Measurements from ENCODE around the gene ATP1A4. TPM values are rescaled to one million over a fixed set of nuclear protein-coding genes. Genes with fewer than 3 reads are reported as not detected.
A peak's percentile ranks its signal among the peaks of the same experiment; 100 is the strongest.
"Not testable (repeated sequence)": the region's sequence is repeated elsewhere in the genome, so short reads cannot be mapped to it uniquely, and the experiment has no call there.

Gene ATP1A4
- total RNA-seq, 1 experiment from 2014 or later: not detected

DNA sequence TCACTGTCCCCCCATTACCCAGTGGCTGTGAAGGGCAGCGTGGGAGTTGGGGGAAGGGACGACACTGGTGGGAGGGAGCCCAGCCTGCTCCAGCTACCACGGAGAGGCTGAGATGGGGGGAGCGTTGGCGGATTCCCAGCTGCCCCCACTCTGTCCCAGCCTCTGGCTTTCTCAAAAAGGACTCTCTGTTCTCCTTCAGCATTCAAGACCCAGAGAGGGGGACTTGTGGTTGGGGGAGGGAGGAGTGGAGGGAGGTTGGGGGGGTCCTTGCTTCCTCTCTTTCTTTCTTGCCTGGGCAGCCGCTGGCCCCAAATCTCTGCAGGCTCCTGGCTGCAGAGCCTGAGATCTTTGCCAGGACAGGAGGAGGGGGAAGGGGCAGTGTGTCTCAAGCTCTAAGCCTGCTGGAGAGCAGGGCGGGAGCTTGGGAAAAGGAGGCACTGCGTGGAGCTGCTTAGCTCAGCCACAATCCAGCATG, 33.7 kb upstream of the ATP1A4 start:
- Histone ChIP-seq H3K4me3 (no peak overlapping the region), H3K9me3 (no peaks in the 10 kb centered on the region), H3K36me3 (no peaks in the 10 kb centered on the region), H3K27me3 (no peaks in the 10 kb centered on the region)
- peak; percentile 73 for DNase-seq

DNA sequence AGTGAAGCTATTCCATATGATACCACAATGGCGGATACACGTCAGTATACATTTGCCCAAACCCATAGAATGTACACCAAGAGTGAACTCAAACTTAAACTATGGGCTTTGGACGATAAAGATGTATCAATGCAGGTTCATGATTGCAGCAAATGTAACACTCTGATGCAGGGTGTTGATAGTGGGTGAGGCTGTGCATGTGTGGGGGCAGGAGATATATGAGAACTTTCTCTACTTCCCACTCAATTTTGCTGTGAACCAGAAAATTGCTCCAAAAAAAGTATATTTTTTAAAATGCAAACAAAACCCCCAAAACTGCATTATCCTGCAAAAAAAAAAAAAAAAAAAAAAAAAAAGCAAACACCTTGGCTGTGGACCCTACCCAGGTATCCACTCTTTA, 32.5 kb upstream of the ATP1A4 start:
- H3K27me3 ChIP-seq: no peaks in the 10 kb centered on the region
- H3K4me3 ChIP-seq: no peak overlapping the region
- no peak for DNase-seq
- no peaks in the 10 kb centered on the region for H3K36me3 ChIP-seq
- no peaks in the 10 kb centered on the region for H3K9me3 ChIP-seq

DNA sequence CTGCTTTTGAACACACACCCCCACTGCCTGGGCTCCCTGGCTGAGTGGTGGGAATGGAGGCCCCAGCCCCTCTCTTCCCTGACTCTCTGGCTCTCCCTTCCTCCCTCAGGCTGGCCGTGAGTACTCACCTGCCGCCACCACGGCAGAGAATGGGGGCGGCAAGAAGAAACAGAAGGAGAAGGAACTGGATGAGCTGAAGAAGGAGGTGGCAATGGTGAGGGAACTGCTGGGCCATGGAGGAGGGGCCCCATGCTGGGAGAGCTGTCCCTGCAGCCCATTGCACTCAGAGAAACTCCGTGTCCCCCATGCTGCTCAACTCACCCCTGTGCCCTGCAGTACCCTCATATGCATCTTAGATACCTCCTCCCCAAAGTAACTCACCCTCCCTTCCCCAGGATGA, 30.6 kb upstream of the ATP1A4 start:
- Histone ChIP-seq H3K36me3 (no peaks in the 10 kb centered on the region), H3K27me3 (no peaks in the 10 kb centered on the region), H3K9me3 (no peaks in the 10 kb centered on the region), H3K4me3 (no peak overlapping the region)
- DNase-seq: no peak

DNA sequence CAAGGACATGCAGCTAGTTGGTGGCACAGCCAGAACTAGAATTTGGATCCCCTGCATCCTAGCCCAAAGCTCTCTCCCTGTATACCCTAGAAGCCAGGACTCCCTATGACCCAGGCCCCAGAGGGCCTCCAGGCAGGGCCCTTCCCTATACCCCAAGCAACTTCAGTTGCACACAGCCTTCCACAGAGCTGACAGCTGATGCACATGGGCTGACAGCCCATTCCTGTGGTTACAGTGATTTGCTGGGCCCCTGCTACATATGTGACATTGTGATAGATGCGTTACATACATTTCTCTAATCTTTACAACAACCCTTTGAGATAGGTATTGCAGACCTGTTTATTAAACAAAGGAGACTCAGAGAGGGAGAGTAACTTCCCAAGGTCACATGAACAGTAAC, 30.0 kb upstream of the ATP1A4 start:
- no peak for DNase-seq
- Histone ChIP-seq H3K9me3 (no peaks in the 10 kb centered on the region), H3K4me3 (no peak overlapping the region), H3K27me3 (no peaks in the 10 kb centered on the region), H3K36me3 (no peaks in the 10 kb centered on the region)

DNA sequence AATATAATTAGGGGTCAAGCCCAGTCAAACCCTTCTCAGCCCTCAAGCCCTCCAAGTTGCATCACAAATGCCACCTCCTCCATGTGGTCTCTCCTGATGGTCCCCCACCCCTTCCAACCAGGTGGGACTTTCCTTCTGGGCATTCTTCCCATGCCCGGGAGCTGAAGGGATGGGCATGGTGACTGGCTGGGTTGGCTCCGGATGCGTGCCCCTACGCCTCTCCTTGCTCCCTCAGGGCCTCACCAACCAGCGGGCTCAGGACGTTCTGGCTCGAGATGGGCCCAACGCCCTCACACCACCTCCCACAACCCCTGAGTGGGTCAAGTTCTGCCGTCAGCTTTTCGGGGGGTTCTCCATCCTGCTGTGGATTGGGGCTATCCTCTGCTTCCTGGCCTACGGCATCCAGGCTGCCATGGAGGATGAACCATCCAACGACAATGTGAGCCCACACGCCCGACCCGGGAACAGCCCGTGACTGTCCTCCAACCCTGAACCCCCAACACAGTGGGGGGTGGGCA, 28.4 kb upstream of the ATP1A4 start:
- H3K36me3 ChIP-seq: no peaks in the 10 kb centered on the region
- H3K4me3 ChIP-seq: no peak overlapping the region
- DNase-seq: no peak
- no peaks in the 10 kb centered on the region for H3K27me3 ChIP-seq
- H3K9me3 ChIP-seq: no peaks in the 10 kb centered on the region

DNA sequence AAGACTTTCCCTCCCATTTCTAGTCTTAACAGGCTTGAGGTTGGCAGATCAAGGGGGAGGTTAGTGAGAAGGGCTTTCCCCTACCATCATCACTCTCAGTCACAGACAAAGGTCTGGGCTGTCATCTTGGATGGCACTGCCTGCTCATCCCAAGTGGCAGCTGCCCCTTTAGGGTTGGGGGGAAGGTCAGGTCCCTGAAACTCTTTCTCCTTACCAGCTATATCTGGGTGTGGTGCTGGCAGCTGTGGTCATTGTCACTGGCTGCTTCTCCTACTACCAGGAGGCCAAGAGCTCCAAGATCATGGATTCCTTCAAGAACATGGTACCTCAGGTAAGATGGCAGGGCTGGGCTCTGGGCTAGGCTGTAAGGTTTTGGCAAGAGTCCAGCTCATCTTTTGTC, 27.7 kb upstream of the ATP1A4 start:
- DNase-seq: no peak
- no peaks in the 10 kb centered on the region for H3K27me3 ChIP-seq
- no peak overlapping the region for H3K4me3 ChIP-seq

DNA sequence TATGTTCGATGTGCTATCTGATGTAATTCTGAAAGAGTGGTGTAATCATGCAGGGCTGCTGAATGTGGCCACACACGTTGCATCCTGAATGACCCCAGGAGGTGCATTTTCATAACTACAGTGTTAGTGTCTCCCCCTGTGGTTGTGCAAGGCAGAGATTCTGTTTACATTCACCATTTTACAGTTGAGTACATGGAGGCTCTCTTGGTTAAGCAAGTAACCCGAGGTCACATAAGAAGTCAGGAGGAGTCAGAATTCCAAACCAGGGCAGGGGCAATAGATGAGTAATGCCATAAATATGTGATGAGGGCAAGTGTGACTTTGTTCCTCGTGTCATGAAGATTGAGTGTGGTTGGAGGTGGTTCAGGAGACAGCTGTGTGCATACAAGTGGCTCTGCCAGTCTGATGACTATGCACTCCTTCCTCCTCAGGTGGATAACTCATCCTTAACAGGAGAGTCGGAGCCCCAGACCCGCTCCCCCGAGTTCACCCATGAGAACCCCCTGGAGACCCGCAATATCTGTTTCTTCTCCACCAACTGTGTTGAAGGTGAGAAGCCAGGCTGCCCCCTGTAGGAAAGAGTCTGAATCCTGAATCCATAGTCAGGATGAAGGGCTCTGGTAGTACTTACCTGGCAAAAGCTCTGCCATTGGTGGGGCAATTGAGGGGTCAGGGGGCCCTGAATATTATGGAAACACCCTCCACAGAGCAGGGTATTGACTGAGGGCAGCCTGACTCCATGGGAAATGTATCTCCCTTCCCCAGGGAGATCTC, 26.5 kb upstream of the ATP1A4 start:
- Histone ChIP-seq H3K9me3 (no peaks in the 10 kb centered on the region), H3K36me3 (no peaks in the 10 kb centered on the region), H3K4me3 (no peak overlapping the region), H3K27me3 (no peaks in the 10 kb centered on the region)
- DNase-seq: peak; percentile 77

More for the DNA sequence above, 27.7 kb upstream of the ATP1A4 start:
- Histone ChIP-seq H3K36me3 (no peaks in the 10 kb centered on the region), H3K9me3 (no peaks in the 10 kb centered on the region)

DNA sequence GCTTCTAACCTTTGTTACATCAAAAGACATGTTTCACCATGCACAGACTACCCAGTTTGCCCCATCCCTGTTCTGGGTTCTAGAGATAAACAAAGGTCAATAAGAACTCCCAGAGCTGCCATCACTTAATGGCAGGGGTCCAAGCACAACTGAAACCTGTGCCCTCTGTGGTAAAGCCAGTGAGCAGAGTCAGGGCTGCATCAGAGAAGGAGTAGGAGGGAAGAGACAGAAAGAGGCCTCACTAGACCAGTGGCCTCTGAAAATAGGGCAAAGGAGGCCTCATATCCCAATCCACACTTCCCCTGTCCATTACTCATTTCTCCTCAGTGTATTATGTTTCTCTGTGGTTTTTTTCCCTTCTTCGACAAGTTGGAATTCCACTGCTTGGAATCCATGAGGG, 25.7 kb upstream of the ATP1A4 start:
- Histone ChIP-seq H3K4me3 (no peak overlapping the region), H3K36me3 (no peaks in the 10 kb centered on the region), H3K9me3 (no peaks in the 10 kb centered on the region), H3K27me3 (no peaks in the 10 kb centered on the region)
- no peak for DNase-seq

DNA sequence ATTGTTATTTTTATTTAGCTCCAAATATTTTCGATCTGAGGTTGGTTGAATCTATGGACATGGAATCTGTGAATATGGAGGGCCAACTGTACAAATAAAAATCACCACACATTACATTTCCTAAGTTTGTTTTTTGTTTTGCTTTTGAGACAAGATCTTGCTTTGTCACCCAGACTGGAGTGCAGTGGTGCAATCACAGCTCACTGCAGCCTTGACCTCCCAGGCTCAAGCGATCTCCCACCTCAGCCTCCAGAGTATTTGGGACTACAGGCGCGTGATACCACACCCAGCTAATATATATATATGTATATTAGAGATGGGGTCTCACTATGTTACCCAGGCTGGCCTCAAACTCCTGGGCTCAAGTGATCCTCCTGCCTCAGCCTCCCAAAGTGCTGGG, 25.1 kb upstream of the ATP1A4 start:
- not testable (repeated sequence) for H3K27me3 ChIP-seq, H3K9me3 ChIP-seq, H3K36me3 ChIP-seq, DNase-seq, H3K4me3 ChIP-seq

DNA sequence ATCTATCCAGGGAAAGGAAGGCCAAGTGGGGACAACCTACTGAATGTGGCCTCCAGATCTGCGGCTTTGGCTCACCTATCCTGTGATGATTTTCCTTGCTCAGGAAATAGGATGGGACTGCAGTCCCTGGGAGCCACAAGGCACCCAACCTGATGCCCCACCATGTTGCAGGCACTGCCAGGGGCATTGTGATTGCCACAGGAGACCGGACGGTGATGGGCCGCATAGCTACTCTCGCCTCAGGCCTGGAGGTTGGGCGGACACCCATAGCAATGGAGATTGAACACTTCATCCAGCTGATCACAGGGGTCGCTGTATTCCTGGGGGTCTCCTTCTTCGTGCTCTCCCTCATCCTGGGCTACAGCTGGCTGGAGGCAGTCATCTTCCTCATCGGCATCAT, 24.0 kb upstream of the ATP1A4 start:
- Histone ChIP-seq H3K4me3 (no peak overlapping the region), H3K36me3 (no peaks in the 10 kb centered on the region), H3K27me3 (no peaks in the 10 kb centered on the region), H3K9me3 (no peaks in the 10 kb centered on the region)
- no peak for DNase-seq

DNA sequence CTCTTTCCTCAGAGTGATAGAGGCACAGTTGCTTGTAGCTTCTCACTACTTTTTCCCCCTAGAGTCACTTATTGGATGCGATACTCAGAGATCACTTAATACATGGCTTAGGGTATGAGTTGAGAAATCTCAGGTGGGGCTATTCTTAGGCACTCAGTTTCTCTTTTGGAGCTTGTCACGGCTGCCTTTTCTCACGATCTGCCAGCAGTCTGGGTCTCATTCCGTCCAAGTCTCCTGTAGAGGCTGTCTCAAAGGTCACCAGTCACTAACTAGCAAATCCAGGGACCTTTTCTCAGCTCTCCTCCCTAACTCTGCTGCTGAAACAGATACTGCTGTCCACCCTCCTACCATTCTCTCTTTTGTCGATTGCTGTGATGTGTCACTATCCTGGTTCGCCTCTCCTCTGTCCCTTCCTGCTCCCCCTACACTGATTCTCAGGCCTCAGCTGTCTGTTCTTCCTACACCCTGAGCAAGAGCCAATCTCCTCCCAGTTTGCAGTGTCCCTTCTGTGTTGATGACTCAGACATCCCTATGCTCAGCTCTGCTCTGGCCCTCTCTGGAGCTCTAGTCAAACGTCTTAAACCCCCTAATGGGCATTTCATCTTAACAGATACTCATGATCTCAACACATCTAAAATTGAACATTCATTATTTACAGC, 23.4 kb upstream of the ATP1A4 start:
- Histone ChIP-seq H3K36me3 (no peaks in the 10 kb centered on the region), H3K9me3 (no peaks in the 10 kb centered on the region), H3K4me3 (no peak overlapping the region), H3K27me3 (no peaks in the 10 kb centered on the region)
- peak; percentile 58 for DNase-seq

DNA sequence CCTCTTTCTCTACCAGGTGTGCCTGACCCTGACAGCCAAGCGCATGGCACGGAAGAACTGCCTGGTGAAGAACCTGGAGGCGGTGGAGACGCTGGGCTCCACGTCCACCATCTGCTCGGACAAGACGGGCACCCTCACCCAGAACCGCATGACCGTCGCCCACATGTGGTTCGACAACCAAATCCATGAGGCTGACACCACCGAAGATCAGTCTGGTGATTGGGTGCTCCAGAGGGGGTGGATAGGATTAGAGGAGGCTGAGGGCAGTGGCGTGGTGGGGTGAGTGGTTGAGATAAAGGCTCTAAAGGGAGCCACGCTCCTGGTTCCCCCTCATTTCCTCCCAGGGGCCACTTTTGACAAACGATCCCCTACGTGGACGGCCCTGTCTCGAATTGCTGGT, 22.8 kb upstream of the ATP1A4 start:
- no peaks in the 10 kb centered on the region for H3K27me3 ChIP-seq
- H3K4me3 ChIP-seq: no peak overlapping the region
- DNase-seq: no peak

DNA sequence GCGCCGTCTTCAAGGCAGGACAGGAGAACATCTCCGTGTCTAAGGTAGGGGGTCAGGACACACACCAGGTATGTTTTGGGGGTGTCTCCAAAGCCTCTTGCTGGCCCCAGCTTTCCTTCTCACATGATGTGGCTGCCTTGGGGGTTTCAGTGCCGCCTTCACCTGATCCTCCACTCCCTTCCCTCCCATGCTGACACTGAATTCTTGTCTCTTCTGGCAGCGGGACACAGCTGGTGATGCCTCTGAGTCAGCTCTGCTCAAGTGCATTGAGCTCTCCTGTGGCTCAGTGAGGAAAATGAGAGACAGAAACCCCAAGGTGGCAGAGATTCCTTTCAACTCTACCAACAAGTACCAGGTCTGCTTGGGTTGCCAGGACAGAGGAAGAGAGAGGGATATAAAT, 22.4 kb upstream of the ATP1A4 start:
- no peak overlapping the region for H3K4me3 ChIP-seq
- H3K36me3 ChIP-seq: no peaks in the 10 kb centered on the region
- peak; percentile 42 for DNase-seq
- no peaks in the 10 kb centered on the region for H3K27me3 ChIP-seq
- H3K9me3 ChIP-seq: no peaks in the 10 kb centered on the region

More for the DNA sequence above, 22.8 kb upstream of the ATP1A4 start:
- H3K9me3 ChIP-seq: no peaks in the 10 kb centered on the region
- H3K36me3 ChIP-seq: no peaks in the 10 kb centered on the region

DNA sequence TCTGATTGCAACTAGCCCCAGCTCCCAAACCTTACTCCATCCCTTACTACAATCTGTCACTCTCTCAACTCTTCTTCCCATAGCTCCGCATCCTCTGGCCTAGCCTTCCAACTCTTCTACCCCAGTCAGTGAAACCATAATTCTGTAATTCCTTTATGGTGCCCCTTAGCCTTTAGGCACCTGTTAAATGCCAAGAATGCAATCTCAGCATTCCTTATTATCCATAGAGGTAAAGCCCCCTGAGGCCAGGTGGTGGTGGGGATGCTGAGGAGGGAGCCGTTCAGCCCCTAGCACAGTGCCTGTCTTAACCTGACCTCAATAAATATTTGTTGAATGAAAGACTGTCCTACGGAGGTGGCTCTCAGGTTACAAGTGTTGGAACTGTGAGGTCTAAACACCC, 21.8 kb upstream of the ATP1A4 start:
- Histone ChIP-seq H3K36me3 (no peaks in the 10 kb centered on the region), H3K9me3 (no peaks in the 10 kb centered on the region), H3K27me3 (no peaks in the 10 kb centered on the region), H3K4me3 (no peak overlapping the region)
- DNase-seq: no peak

DNA sequence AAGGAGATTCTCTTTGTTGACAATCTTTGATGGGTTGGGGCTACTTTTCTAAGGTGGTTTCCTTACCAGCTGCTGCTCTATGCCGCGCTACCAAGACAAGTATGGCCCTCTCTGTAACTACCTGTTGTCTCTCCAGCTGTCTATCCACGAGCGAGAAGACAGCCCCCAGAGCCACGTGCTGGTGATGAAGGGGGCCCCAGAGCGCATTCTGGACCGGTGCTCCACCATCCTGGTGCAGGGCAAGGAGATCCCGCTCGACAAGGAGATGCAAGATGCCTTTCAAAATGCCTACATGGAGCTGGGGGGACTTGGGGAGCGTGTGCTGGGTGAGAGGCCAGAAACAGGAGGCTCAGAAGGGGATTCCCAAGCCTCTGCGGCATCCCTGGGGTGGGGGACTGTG, 21.4 kb upstream of the ATP1A4 start:
- Histone ChIP-seq H3K4me3 (no peak overlapping the region), H3K27me3 (no peaks in the 10 kb centered on the region), H3K9me3 (no peaks in the 10 kb centered on the region), H3K36me3 (no peaks in the 10 kb centered on the region)
- DNase-seq: no peak

DNA sequence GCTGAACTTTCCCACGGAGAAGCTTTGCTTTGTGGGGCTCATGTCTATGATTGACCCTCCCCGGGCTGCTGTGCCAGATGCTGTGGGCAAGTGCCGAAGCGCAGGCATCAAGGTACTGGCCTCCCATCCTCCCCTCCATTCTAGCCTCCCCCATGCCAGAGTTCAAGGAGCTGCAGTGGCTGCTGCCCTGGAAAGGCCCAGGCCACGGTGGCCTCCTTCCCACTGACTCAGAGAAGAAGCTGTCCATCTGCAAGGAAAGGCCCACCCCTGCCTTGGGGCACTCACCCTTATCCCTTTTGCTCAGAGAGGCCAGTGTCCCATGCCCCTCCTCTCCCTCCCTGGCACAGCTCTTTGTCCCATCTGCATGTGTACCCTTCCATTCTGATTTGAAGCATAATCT, 20.9 kb upstream of the ATP1A4 start:
- Histone ChIP-seq H3K4me3 (no peak overlapping the region), H3K36me3 (no peaks in the 10 kb centered on the region), H3K9me3 (no peaks in the 10 kb centered on the region), H3K27me3 (no peaks in the 10 kb centered on the region)
- DNase-seq: no peak

DNA sequence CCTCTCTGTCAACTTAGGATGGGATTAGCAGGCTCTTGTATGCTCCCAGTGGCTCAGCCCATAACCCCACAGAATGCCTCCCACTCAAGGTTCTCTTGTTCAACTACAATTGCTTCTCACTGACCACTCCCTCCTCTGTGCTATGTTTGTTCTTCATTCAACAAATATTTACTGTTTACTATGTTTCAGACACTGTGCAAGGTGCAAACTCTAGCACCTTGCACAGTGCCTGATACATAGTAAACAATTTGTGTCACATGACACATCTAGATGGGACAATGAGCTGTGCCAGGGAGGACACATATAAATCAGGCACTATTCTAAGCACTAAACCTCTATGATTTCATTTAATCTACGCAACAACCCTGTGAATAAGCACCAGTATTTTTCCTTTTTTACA, 20.5 kb upstream of the ATP1A4 start:
- DNase-seq: no peak
- Histone ChIP-seq H3K4me3 (no peak overlapping the region), H3K36me3 (no peaks in the 10 kb centered on the region), H3K27me3 (no peaks in the 10 kb centered on the region), H3K9me3 (no peaks in the 10 kb centered on the region)

Measured in MG63 (cell line).